NCI-H1417 treated with DMSO at 0.1 percent for 48 hours (cell line): ENCODE results near the gene ETV5.

Experiments
- DNase-seq: peaks from one replicate; lab custom pipeline; 2025; lab: John Stamatoyannopoulos, UW

ETV5 gene

DNA sequence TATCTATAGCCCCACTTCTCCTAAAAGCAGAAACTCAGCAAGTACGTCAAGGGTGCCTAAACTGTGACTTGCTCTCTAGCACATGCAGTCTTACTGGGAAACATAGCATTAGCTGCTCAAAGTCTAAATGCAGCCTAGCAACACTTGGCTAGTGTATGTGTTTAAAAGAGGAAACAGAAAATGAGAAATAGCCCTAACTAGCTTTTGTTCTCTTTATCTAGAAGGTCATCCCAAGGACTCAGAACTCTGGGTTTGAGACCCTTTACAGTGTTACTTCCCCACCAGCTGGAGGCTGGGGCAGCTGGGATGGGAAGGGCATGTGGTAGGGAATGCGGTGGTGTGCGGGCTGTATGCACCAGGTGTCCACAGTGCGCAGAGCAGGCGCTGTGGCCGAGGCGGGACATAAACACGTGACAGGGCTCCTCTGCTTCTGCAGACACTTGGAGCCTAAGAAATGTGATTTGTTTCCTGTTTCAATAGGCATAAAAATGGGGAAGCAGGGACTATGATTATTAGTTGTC is 13.3 kb downstream of the ETV5 start:
- no peak for DNase-seq

DNA sequence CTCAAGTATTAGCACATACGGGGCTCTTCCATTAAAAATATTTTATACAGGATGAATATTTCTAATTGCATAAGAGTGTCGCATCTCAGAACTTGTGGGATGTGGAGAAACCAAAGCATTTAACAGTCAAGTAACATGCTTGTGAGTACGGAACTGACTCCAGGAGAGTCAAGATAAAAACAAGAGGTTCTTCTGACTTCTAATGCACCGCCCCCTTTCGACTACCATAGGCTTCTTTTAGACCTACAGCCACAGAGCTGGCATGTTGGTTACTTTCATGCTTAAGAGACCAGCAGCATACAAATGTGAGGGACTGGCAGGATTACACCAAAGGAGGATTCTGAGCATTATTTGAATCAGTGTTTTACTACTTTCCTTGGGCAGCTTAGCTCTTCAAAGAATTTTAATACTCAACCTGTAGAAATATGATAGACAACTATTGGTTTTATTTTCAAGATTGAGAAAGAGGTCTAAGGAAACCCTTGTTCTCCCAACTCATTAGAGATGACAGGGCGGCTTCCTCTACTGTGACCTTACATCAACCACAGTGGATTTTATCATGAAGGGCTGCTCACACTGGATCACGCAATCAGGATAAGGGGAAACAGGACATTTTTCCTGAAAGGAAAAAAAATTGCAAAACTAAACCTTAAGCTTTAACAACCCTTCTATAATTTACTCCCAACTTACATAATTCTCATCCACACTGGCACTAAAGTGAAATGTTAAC is 14.0 kb downstream of the ETV5 start:
- DNase-seq: no peak

DNA sequence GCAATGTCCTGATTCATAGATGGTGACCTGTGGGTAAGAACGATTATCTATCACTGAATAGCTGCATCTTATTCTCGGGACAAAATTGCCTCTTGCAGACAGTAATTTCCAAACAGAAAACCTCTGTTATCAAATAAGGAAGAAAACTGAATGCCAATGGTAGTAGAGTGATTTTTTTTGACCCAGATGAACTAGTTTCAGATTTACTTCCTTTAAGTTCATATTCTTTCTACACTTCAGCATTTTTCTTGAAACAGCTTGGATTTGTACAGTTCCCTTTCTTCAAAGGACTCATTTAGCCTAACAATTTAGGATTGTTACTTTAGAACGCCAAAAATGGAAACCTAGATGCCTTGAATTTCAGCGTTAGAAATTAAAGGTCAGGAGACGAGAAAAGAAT is 14.6 kb downstream of the ETV5 start:
- DNase-seq: no peak

DNA sequence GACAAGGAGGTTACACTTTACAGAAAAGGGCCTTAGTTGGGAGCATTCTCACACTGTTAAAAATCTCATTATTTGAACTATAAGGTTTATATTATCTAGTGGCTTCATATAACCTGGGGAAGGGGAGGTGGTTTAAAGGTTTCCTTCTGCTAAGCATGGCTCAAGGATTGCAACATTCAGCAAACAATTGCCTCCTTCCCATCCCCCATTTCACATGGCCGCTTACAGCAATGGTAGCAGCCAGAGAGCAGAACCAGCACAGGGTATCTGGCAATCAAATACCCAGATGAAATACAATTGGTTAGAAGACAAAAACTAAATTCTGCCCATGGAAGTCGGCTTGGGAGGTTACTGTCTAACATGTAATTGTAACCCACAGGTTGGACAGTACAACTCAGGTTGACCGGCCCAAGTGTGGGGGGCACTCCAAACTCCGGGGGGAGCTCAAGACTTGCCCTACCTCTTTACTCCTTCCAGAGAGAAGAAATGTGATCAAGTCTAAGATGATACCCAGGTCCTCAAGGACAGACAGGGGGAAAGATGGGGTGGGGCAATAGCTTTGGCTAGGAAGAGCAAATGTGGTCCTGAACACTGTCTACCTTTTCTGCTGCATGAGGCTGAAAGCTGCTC is 15.5 kb downstream of the ETV5 start:
- DNase-seq: no peak

DNA sequence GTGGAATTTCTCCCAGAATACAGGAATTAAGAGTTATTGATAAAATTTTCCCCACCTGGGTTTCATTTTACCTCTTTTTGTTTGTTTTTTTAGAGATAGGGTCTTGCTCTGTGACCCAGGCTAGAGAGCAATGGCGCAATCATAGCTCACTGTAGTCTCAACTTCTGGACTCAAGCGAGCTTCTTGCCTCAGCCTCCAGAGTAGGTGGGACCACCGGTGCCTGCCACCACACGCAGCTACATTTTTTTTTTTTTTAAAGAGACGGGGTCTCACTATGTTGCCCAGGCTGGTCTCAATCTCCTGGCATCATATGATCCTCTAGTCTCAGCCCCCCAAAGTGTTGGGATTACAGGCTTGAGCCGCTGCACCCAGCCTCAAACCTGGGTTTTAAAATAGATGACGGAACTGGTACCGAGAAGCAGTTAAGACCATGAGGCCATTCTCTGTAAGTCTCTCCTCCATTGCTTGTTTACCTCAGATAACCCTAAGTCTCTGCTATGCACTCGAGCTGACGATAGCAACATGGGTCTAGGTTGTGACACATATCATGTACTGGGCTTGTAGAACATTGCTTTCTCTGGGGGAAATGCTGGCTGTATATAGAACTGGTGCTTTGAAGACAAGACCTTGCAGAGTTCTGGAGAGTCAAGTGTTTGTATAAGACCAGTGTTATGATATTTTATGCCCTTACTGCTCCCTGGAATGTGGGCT is 16.4 kb downstream of the ETV5 start:
- no peak for DNase-seq

DNA sequence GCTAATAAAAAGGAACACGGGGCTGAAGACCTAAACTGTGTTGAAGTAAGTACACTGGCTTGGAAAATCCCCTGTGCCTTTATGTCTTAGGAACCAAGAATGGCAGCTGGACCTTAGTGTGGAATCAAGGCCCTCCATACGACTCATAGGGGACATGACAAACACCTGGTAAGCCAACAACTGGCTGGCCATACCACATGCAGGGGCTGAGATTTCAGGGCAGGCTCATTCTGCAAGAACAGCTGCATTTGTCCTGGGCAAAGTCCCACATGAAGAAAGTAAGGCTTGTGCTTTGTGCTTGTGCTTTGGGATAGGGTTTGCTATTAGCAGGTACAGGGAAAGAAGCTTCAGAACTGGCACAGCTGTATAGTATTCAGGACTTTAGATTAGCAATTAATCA is 18.0 kb downstream of the ETV5 start:
- no peak for DNase-seq

DNA sequence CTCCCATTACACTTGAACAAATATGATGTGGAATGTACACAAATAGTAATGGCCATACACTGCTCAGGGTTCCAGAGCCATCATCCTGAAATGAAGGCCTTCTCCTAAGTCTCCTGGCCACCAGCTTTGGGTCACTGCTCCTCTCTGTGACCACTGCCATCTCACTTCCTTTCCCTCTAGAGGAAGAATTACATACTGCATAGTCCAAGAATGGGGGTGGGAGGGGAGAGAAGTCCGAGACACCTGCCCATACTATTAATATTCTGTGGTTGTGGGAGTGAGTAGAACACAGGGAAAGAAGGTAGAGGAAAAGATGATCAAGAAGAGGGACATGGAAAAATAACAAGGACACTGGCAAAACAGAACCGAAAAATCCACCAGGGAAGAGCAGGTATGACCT is 20.6 kb downstream of the ETV5 start:
- DNase-seq: no peak

DNA sequence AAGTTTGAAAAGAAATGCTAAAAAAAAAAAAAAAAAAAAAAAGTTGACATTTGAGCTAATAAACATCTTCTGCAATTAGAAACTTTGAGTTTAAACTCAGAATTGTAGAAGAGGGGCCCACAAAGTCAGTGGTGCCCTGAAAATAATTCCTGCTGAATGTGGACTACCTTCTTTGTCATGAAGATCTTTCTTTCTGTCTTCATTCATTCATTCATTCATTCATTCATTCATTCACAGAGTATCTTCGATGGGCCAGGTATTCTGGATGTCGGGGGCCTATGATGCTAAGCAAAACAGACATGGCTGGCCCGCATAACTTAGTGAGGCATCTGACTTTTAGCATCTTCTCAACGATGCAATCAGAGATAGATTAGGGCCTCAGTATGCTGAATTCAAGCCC is 24.6 kb downstream of the ETV5 start:
- DNase-seq: no peak

DNA sequence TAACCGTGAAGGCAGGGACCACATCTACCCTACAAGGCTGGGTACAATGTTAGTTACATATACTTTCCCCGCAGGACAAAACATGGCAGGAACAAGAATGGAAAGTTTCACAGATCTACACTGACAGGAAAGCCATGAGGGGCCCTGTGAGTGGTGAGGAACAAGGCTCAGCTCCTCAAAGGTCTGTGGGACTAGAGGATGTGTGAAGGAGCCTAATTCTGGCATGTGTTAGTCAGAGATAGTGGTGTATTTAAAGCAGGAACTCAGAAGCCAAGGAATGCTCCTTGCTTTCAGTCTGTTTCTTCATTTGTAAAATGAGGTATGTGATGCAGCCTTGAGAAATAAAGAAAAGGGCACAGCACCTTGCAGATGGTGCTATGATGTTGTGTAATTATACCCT is 25.1 kb downstream of the ETV5 start:
- DNase-seq: no peak

DNA sequence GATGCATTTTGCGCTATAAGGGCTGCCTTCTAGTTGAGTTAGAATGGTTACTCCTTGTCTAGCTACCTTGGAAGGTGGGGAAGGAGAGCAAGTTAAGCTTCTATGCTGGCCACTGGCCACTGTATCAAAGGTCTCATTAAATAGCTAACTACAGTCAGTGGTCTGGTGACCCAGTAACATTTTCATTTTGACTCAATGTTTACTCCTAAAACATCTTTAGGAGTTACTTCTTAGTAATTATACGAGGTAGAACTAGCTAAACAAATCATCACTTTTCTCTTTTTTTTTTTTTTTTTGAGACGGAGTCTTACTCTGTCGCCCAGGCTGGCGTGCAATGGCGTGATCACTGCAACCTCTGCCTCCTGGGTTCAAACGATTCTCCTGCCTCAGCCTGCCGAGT is 26.7 kb downstream of the ETV5 start:
- DNase-seq: no peak

DNA sequence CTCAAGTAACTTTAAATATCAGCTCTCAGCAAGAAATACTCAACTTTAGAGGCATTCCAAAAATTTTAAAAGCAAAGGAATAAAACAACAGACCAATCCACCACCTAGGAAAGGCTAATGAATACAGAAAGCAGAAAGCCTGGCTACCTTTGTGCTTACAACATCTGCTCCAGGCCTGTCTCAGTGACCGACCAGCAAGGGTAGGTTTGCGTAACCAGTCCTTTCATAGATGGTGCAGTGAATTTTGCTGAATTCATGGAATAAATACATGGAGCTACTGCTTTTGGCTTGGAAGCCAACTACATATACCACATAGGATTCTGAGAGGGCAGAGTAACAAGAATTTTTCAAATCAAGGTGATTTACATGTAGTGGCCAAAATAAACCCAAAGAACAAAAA is 27.2 kb downstream of the ETV5 start:
- DNase-seq: no peak

DNA sequence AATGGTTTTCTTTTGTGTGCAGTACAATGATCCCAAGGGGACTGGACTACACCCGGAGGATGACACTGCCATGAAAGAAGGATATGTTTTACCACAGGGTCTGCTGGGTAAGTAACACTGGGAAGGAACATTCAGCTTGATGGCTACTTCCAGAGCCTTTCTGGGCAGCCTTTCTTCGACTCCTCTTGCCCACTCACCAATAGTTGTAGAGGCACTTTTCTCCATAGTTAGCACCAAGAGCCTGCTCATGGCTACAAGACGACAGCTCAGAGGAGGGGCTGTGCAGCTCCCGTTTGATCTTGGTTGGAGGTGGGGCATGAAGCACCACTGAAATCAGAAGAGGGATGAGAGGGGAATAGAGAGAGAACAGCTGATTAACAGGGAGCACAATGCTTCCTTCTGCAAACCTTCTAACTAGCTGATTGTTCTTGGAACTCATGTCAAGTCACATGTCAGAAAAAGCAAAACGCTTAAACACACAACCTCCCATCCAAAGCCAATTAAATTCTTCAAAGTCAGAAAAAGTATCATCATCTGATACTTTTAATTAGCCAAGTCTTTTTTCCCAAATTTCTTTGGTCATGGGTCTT is 27.9 kb downstream of the ETV5 start:
- no peak for DNase-seq

DNA sequence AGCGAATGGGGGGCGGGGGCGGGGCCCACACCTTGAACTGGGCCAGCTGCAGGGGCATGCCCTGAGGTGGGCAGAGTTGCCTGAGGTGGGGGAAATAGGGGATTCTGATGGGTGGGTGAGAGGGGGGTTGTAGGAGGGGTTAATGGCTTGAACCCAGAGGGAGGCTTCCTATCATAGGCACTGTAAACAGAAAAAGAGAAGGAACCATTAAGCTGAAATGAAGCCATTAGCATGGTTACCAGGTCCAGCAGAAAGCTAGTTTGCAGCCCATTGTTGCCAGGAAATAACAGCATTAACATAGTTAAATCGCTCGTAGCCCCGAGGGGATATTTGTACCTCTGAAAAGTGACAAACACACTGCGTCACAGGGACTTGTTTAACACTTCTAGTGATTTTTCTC is 29.0 kb downstream of the ETV5 start:
- DNase-seq: no peak

DNA sequence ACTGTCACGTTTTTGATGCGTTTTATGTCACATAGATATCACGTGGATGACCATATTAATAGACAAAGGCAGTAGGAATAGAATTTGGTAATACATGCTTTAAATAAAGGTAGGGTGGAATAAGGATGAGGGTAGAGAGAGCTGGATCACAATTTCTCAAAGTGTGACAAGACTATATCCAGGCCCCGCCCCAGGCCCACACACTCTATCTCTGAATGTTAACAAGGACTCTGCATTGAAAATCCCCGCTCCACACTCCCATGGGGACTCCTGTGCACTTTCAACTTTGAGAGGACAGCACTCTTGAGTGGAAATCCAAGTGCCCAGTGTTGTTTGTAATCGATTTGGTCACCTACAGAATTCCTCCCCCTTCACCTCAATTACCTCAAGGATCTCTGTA is 31.4 kb downstream of the ETV5 start:
- DNase-seq: no peak

DNA sequence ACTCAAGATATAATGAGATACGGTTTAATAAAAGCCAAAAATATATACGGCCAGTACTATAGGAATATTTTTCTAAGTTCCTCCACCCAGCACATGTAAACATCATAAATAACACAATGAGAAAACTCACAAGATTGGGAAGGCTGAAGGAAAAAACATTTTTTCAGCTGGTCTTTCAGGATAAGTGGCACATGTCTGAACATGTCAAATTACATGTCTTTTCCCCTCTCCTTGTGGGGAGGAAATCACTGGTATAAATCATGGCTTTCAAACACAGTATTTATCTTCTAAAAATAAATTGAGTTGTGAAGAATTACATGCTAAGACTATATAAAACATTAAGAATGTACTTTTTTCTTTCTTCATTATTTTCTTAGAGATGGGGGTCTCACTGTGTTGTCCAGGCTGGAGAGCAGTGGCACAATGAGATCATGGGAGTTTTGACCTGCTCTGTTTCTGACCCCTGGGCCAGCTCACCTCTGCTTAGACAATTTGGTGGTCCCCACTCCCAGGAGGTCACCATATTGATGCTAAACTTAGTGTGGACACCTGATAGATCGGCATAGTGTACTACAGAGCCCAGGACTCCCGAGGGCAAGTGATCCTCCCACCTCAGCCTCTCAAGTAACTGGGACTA is 32.8 kb downstream of the ETV5 start:
- DNase-seq: no peak

DNA sequence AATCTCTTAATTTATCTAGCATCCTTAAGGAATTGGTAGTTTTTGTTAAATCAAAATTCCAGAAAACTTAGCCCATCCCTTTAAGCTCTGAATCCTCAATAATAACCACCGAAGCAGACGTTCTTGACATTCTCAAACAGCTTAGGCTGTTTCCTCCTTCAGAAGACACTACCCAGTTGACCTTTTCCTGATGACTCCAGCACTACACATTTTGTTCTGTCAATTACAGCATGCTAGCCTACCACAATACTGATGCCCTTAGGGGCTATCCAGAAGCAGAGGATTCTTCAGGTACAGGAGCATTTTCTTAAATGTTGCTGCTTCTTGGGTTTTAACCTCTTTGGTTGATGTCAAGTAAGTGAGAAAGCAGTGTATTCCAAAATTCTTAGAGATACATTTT is 33.4 kb downstream of the ETV5 start:
- no peak for DNase-seq

DNA sequence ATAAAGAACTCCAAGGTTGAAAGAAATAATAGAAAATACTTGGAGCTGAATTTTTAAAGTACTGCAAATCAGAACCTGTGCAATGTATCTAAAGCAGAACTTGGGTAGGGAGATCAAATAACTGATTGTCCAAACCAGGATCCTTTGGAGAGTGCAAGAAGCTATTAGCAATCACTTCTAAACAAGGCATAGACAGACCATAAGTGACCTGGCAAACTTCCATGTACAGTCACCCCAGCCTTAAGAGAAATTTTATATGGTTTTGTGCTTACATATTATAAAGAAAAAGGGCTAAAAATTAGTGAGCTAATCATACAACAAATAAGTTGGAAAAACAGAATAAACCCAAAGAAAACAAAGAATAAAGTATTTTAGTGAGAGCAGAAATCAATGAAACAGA is 35.2 kb downstream of the ETV5 start:
- no peak for DNase-seq

DNA sequence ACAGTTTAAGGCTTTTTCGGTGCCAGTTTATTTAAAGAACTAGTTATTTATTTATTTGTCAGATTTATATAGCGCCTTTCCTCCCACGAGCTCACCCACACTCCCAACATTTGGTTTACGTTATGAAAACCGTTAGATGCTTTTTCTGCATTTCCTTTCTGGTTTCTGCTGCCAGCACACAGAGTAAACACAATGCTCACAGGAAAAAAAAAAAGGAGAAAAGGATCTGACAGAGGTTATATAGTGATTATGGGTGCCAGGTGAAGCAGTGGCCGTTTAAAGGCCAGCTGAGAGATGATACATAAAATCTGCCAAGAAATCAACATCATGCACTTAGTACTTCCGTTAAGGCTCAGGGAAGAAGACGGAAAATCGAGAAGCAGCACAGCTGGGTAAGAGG is 37.9 kb downstream of the ETV5 start:
- DNase-seq: no peak

DNA sequence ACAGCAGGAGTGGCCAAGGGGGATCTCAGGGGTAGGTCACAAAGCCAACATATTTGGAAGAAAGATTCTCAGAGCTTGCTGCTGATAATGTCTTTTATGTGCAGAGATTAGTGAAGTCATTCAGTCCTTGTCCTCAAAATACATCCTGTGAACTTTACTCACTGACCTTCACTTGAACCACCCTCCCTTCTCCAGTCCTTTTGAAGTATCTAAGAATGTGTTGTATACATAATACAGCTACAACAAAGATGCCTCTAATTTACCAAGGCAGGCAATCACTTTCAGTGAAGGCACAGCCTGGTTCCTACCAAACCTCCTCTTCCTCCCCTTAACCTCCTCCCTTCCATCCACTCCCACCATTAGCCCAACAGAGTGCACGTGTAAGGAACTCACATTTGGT is 38.3 kb downstream of the ETV5 start:
- no peak for DNase-seq

DNA sequence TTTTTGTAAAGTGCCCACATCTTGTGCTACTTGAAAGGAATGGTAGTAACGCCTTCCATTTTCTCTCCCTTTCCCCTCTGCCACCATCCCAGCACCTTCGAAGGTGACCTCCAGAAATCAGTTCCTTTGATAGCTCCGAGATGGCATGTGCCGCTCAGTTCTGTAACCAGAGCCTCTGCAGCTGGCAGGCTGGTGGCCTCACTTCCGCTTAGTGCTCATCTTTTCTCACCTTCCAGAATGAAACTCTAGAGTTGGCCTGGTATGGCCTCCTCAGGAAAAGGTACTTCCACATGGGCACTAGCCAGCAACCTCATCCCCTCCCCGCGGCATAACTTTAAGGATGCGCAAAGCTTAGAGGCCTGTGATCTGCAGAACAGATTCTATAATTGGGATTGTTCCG is 38.8 kb downstream of the ETV5 start:
- DNase-seq: no peak

DNA sequence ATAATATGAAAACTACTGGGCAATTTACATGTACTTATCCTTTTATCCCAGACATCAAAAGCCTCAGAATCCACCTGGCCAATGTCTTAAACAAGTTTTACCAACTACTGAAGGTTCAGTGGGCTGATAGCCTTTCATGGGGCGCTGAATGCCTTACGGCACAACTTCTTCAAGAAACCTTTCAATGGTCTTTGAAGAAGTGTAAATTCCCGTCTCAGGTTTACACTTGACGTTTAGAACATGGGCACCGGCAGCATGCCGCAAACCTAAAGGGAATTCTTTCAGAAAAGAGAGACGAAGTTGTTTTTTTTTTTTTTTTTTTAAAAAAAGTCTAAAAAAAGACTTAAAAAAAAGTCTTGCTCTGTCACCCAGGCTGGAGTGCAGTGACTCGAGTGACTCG is 39.7 kb downstream of the ETV5 start:
- no peak for DNase-seq

DNA sequence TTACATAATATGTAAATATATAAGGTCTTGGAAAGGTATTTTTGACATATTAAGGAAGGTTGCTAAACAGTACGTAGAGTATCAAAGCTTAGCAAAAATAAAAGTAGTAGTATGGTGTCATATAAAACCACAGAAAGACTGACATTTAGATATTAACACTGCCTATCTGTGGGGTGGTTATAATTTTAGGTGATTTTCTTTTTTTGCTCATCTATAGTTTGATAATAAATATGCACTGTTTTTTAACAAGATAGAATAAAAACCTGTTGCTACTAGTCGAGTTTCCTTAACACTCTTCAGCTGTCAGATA is 40.7 kb downstream of the ETV5 start:
- no peak for DNase-seq
